ENCODE data around the gene ZCCHC9.
A peak's percentile ranks its signal among the peaks of the same experiment; 100 is the strongest.
"Not testable (repeated sequence)": the region's sequence is repeated elsewhere in the genome, so short reads cannot be mapped to it uniquely, and the experiment has no call there.

Gene ZCCHC9, protein sequence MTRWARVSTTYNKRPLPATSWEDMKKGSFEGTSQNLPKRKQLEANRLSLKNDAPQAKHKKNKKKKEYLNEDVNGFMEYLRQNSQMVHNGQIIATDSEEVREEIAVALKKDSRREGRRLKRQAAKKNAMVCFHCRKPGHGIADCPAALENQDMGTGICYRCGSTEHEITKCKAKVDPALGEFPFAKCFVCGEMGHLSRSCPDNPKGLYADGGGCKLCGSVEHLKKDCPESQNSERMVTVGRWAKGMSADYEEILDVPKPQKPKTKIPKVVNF

GRCh38 chr5:81301271-81302015 is at the start of gene ZCCHC9:
Gene ZCCHC9 (plus strand): TSS chr5:81301587. CDS start chr5:81304758, 3,171 bp downstream.
- peak; percentile 84 for DNase-seq (ENCODE audit: low read depth)

DNA sequence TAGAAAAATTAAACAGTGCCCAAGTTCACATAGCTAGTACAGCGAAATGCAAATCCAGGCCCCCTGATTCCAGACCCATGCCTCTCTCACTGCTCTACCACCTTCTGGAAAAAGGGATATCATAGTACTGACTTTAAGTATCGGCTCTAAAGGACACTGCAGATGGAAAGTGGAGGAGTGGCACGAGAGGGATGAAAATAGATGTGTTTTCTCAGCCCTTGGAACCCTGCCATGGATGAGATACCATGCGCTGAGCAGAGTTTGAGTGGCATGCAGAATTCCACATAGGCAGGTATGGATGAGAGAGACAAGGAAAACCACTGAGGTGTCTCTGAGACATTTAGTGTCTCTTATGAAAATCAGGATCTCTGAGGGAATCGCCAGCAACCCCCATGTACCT is 49.5 kb upstream of the ZCCHC9 start:
- no peak for DNase-seq (ENCODE audit: low read depth)

DNA sequence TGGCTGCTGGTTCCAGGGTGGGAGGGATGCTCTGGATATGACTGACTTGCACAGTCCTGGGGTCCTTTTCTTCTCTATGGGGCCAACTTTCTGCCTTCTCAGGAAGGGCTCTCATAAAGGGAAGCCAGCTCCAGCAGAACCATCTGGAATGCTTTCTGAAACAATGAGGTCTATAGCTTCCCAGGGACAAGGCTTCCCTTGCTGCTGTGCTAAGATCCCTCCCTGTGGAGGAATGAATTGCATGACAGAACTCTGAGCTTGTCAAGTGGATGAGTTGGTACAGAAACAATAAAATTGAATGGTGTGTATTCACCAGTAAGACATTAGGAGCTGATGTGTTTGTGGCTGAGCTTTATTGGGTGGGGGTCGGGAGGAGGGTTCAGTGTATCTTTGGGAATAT is 48.5 kb upstream of the ZCCHC9 start:
- no peak for DNase-seq (ENCODE audit: low read depth)

DNA sequence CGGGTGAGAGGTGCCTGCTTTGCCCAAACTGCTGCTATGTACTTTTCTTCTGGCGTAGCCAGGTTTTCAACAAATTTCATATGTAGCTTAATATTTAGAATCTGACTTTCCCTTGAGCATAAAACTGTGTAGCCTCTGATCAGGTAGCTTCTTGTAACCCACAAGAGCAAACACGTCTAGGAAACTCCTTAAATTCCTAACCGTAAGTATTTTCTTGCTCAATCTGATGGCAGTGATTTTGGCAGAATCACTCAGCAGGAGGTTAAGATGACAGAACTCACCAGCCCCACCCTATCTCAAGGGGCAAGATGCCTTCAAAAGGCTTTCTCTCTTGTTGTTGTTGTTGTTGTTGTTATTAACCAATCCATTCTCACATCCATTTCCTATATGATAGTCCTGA is 47.5 kb upstream of the ZCCHC9 start:
- DNase-seq (ENCODE audit: low read depth), result no peak

DNA sequence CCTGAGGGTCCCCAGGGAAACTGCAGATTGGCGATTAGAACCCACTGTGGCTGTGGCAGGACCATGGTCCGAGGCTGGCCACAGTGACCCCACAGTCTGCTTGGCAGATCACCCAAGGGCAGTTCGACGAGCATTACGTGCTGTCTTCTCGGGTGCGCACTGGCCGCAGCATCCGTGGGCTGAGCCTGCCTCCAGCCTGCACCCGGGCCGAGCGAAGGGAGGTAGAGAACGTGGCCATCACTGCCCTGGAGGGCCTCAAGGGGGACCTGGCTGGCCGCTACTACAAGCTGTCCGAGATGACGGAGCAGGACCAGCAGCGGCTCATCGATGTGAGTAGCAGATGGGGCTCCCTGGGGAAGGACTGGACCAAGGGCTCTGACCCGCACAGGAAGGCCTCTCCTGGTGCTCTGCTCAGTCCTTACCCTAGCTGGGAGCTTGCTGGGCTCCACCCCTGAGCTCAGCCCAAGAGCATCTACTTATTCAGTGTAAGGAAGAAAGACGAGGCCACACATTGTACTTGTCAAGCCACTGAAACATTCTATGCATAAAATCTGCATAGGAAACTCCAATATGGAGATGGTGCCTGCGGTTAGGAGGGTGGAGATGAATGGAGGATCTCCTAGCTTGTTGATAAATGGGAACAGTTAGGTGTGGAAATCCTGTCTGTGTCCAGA is 46.4 kb upstream of the ZCCHC9 start:
- no peak for DNase-seq (ENCODE audit: low read depth)

- no peak for DNase-seq (ENCODE audit: low read depth)
Observed at GRCh38 chr5:81256766-81257165, 44.6 kb upstream of the ZCCHC9 start.

DNA sequence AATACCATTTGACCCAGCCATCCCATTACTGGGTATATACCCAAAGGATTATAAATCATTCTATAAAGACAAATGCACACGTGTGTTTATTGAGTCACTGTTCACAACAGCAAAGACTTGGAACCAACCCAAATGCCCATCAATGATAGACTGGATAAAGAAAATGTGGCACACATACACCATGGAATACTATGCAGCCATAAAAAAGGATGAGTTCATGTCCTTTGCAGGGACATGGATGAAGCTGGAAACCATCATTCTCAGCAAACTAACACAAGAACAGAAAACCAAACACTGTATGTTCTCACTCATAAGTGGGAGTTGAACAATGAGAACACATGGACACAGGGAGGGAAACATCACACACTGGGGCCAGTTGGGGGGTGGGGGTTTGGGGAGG is 38.6 kb upstream of the ZCCHC9 start:
- not testable (repeated sequence) for DNase-seq (ENCODE audit: low read depth)

DNA sequence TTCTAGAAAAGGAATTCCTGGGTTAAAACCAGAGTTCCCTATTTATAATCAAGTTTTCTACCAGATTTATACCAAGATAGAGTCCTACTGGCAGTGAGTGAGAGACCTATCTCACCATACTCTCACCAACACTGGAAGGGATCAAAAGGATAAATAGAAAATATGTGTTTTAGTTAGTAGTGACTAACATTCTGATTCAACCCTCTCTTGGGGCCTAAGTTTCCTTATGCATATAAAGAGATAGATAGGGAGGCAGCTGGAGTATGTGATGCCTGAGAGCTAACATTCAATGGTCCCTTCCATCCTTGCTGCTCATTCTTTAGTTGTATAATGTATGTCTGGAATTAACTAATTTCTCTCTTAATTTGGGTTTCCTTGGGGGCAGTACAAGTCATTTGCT is 36.3 kb upstream of the ZCCHC9 start:
- no peak for DNase-seq (ENCODE audit: low read depth)

DNA sequence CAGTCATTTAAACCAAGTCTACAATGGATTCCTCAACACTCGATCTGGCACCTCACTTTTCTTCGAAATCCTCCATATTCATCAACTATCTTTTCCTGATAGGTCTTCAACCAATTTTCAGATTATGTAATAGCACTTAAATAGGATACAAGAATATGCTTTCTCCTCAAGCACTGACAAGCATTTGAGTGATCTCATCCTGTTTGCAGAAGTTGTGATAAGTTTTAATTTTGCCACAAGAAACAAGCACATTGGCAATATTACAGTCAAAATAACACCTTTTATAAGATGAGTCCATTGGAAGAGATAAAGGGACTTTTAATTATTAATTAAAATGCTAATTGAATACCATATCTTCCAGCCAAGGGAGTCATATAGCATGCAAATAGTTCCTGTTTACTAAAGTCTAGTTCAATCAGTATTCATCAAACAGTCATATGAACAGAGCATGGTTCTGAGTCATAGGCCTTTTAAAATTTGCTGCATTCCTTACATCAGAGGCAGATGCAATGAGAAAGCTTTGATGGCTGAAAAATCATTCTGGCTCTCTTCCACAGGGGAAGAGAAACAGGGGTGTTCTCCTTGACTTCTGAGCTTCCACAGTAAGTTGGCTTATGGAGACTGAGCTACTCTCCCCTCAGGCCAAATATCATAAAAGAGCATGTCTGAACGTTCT is 32.7 kb upstream of the ZCCHC9 start:
- no peak for DNase-seq (ENCODE audit: low read depth)

- no peak for DNase-seq (ENCODE audit: low read depth)
Observed at GRCh38 chr5:81269751-81270393, 31.5 kb upstream of the ZCCHC9 start.

GRCh38 chr5:81270394-81271027 is 30.9 kb upstream of the ZCCHC9 start:
- DNase-seq (ENCODE audit: low read depth), result not testable (repeated sequence)

DNA sequence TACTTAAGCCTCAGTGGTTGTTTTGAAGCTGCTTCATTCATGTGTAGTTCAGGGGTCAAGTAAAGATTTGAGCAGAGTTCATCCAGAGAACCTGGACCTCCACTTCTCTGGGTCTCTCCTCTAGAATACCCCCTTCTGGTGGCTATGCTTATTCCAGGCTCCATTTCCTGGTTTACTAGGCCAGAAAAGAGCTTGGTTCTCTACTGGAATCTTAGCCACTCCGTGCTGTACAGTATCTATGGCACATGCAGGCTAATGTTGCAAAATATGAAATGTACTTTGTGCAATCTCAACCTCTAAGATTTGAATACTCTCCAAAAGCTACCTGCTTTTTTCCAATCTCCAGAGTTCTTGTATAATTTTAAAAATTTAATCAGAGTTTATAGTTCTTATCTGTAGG is 17.4 kb upstream of the ZCCHC9 start:
- DNase-seq (ENCODE audit: low read depth), result no peak

DNA sequence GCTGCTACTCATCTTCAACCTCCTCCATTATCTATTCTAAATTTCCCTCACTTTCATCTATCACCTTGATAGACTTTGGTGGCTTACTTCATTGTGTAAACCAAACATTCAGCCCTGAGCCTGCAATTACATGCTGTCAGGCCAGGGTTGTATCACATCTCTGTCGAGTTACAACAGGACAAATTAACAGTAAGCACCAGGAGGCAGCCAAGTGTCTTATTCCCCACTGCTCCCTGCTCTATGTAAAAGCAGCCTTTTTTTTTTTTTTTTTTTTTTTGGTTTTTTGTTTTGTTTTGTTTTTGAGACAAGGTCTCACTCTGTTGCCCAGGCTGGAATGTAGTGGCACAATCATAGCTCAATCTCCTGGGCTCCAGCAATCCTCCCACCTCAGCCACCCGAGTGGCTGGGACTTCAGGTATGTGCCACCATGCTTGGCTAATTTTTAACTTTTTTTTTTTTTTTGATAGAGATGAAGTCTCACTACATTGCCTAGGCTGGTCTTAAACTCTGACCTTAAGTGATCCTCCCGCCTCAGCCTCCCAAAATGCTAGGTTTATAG is 15.2 kb upstream of the ZCCHC9 start:
- no peak for DNase-seq (ENCODE audit: low read depth)

DNA sequence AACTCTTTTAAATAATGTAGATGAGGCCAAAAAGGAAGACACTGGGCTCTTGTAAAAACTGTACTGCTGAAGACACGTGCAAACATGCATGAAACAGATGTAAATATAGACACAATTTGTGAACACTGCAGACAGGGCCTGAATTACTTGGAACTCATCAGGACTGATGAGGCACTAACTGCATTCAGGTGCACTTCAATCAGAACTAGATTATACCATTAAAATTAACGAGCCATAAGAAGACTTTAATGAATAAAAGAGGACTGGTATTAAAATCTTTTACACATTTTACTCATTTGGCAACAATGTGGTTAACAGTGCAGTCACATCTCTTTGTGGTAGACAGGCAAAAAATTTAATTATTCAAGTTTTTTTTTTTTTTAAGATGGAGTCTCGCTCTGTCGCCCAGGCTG is 13.4 kb upstream of the ZCCHC9 start:
- no peak for DNase-seq (ENCODE audit: low read depth)

DNA sequence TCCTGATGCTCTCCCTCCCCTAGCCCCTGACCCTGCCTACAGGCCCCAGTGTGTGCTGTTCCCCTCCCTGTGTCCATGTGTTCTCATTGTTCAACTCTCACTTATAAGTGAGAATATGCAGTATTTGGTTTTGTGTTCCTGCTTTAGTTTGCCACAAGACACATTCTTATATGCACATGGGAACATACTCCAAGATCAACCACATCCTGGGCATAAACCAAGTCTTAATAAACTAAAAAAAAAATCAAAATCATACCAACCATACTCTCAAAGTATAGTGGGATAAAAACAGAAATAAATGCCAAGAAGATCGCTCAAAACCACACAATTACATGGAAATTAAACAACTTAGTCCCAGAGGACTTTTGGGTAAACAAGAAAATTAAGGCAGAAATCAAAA is 11.2 kb upstream of the ZCCHC9 start:
- no peak for DNase-seq (ENCODE audit: low read depth)

GRCh38 chr5:81292130-81292529 is 9.3 kb upstream of the ZCCHC9 start:
- DNase-seq (ENCODE audit: low read depth), result no peak

DNA sequence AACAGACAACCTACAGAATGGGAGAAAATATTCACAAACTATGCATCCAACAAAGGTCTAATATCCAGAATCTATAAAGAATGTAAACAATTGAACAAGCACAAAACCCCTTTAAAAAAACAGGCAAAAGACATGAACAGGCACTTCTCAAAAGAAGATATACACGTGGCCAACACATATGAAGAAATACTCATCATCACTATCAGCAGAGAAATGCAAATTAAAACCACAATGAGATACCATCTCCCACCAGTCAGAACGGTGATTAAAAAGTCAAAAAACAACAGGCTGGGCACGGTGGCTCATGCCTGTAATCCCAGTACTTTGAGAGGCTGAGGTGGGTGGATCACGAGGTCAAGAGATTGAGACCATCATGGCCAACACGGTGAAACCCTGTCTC is 7.4 kb upstream of the ZCCHC9 start:
- not testable (repeated sequence) for DNase-seq (ENCODE audit: low read depth)

DNA sequence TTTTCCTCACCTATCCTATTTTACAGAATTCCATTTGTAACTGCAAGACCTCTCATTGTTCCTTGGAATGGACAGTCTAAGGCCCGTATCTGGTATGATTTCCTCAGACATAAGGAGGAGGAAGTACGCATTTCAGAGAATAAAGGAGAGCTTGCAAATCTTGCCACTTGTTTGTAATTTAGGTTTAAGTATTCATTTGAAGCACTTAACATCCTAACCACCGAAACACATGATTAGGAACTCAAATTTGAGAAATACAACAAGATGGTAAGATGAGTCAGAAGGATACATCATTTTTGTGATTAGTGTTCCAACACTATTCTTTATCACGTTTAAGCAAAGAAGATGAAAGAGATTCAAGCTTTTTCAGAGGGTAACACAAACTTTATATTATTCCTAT is 3.9 kb upstream of the ZCCHC9 start:
- no peak for DNase-seq (ENCODE audit: low read depth)

DNA sequence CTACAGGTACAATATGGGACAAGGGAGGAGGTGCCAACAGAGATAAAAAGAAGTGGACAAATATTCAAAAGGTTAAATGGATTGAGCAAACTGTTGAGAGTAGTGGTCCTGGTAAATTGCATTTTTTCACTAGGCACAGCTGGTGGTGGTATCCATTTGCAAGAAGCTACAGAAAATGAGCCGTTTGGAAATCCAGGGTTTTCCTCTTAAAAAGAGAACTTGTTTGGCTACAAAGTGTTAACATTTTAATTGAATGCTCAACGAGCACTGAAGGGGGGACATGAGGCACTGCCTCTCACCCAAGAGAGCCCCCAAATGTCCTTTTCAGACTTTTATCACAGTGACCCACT is 491 bp upstream of the ZCCHC9 start:
- no peak for DNase-seq (ENCODE audit: low read depth)

DNA sequence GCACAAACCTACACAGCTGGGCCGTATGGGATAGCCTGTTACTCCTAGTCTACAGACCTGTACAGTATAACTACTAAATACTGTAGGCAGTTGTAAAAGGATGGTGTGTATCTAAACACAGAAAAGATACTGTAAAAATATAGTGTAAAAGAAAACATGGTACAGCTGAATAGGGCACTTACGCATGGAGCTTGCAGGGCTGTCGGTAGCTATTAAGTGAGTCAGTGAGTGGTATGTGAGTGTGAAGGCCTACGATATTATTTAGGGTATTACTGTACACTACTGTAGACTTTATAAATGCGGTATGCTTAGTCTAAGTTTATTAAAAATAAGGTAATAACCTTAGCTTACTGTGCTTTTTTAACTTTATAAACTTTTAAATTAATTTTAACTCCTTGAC is 1.2 kb downstream of the ZCCHC9 start:
- no peak for DNase-seq (ENCODE audit: low read depth)

DNA sequence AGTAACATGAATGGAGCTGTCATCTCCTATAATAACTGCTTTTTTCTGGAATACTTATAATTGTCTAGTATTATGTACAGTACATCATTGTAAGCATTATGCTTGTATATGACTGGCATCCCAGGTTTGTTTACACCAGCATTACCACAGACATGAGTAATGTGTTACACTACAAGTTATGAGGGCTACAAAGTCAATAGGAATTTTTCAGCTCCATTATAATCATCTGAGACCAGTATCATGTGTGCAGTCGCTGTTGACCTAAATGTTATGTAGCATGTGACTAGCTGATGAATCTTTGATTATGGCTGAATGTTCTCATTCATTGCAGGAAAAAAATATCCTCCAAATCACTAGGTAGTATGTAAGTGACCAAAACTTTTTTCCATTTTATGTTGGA is 2.2 kb downstream of the ZCCHC9 start:
- no peak for DNase-seq (ENCODE audit: low read depth)

All from stimulated activated CD8-positive, alpha-beta memory T cell treated with anti-CD3 and anti-CD28 coated beads, Interleukin-7, amount 100 ng/mL, for 24 hours (primary cell).